Activated B cell treated with CpG ODN at 0.5 μM for 24 hours (primary cell): ENCODE data around the gene DRAM1. TPM values are rescaled to one million over a fixed set of nuclear protein-coding genes. Genes with fewer than 3 reads are reported as not detected.

Experiments used
- ATAC-seq: fragments of 200-7000 bp; cut with Tn5 transposase; one replicate; pipeline ENCODE4 v1.10.0; 2021; ENCODE audit warnings: low read depth, mild to moderate bottlenecking, moderate library complexity
- CTCF ChIA-PET: fragments of 350-600 bp; sonication (Branson Sonifier 250); formaldehyde crosslinking; loops from one replicate; lab custom pipeline; 2021; ENCODE audit warnings: antibody characterized with exemption; lab: Charles Lee
- POLR2A ChIA-PET: fragments of 350-600 bp; sonication (Branson Sonifier 250); formaldehyde crosslinking; loops from one replicate; lab custom pipeline; 2021; ENCODE audit warnings: antibody characterized with exemption; lab: Charles Lee
- DNase-seq: peaks from one replicate; pipeline ENCODE4 v3.0.0; 2022
- H3K27ac Mint-ChIP-seq: one replicate; pipeline ENCODE4 v1.8.0; 2020; ENCODE audit warnings: mixed read lengths
- H3K27me3 Mint-ChIP-seq: one replicate; pipeline ENCODE4 v1.8.0; 2021; ENCODE audit warnings: mixed read lengths
- H3K36me3 Mint-ChIP-seq: one replicate; pipeline ENCODE4 v1.8.0; 2021; ENCODE audit warnings: low read depth, mixed read lengths
- H3K4me1 Mint-ChIP-seq: one replicate; pipeline ENCODE4 v1.8.0; 2021; ENCODE audit warnings: mixed read lengths
- H3K4me3 Mint-ChIP-seq: one replicate; pipeline ENCODE4 v1.8.0; 2020; ENCODE audit warnings: mild to moderate bottlenecking, mixed read lengths
- H3K9me3 Mint-ChIP-seq: one replicate; pipeline ENCODE4 v1.8.0; 2020; ENCODE audit warnings: mixed read lengths
- intact Hi-C: fragments of 100-400 bp; cut with micrococcal nuclease; formaldehyde crosslinking; loops from one replicate; pipeline ENCODE4 v1.15.1; 2024
- total RNA-seq: library from RNA; stranded (reverse); gene quantifications from 2 replicates; pipeline ENCODE4 v1.2.3, GENCODE V29; 2022
- TF ChIP-seq, protein P1 (sequence below): fragments of 200-600 bp; IDR thresholded peaks from one replicate; pipeline ENCODE4 v1.8.0; 2022; ENCODE audit warnings: antibody characterized with exemption, mild to moderate bottlenecking

The DRAM1 gene
- total RNA-seq, 1 donor from 2014 or later = 11.5 TPM

DNA sequence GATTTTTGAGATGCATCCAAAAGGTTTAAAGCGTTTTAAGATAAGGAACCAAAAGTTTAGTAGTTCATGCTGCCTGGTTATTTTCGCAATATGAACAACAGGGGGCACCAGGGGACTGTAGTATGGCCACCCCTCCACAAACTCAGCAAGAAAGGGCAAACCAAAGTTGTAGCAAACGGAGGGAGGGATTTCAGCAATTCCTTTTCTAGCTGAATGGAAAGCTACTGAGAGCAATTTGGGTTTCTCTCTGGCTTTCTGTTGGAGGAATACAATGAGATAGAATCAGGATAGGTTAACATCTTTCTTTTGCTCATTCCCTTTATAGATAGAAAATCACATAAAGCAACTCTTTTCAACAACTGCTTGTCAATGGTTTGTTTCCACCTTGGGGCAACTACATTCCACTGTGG is 62.5 kb downstream of the DRAM1 start:
- intact Hi-C loops = loop anchor here (1.0 to 10.0 kb wide), 10 partner anchors 168 to 1502 kb away; partner anchors contain the start of genes NUP37 and PARPBP
- TF ChIP-seq, protein P1, sequence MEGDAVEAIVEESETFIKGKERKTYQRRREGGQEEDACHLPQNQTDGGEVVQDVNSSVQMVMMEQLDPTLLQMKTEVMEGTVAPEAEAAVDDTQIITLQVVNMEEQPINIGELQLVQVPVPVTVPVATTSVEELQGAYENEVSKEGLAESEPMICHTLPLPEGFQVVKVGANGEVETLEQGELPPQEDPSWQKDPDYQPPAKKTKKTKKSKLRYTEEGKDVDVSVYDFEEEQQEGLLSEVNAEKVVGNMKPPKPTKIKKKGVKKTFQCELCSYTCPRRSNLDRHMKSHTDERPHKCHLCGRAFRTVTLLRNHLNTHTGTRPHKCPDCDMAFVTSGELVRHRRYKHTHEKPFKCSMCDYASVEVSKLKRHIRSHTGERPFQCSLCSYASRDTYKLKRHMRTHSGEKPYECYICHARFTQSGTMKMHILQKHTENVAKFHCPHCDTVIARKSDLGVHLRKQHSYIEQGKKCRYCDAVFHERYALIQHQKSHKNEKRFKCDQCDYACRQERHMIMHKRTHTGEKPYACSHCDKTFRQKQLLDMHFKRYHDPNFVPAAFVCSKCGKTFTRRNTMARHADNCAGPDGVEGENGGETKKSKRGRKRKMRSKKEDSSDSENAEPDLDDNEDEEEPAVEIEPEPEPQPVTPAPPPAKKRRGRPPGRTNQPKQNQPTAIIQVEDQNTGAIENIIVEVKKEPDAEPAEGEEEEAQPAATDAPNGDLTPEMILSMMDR = peak; percentile 21
- Mint-ChIP-seq H3K9me3 (no peaks in the 10 kb centered on the region), H3K27ac (peak overlapping the region; percentile 74), H3K4me3 (peak overlapping the region; percentile 13), H3K4me1 (peaks cover 62% of the 10 kb centered on the region), H3K36me3 (peaks cover under 1% of the 10 kb centered on the region), H3K27me3 (no peaks in the 10 kb centered on the region)
- ChIA-PET POLR2A (interaction anchor here (0.6 to 1.3 kb wide), 4 partner anchors 8 to 800 kb away, joined by 3 read pairs; partner anchors contain the start of gene DRAM1), CTCF (interaction anchor here (0.6 to 6.7 kb wide), 15 partner anchors 8 to 871 kb away, joined by 3 to 45 read pairs (median 5); no protein-coding TSS in a partner anchor)
- ATAC-seq (peak; percentile 45), DNase-seq (no peak)

DNA sequence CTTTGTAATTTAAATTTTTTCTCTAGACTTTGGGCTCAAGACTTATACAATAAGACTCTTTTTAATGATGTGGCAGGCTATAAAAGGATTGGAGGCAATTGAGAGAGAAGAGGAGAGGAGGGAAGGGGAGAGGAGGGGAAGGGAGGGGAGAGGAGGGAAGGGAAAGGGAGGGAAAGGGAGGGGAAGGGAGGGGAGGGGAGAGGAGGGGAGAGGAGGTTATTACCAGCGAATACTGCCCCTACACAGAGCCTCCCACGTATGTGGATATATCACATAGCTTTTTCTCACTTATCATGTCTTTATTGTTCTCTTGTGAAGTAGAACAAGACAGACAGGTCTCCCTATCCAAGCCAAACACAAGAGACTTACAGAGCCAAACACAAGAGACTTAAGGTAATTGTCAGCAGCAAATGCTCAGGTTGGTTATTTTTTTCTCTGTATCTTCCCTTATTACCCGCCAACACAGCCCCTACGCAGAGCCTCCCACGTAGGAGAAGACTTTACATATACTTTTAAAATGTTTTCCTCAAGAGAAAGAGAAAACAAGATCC is 63.1 kb downstream of the DRAM1 start:
- no peak overlapping the region for H3K4me3 Mint-ChIP-seq
- peak overlapping the region; percentile 74 for H3K27ac Mint-ChIP-seq
- no peaks in the 10 kb centered on the region for H3K9me3 Mint-ChIP-seq
- no peak for DNase-seq
- H3K27me3 Mint-ChIP-seq = no peaks in the 10 kb centered on the region
- H3K36me3 Mint-ChIP-seq = peaks cover 4% of the 10 kb centered on the region
- intact Hi-C loops = loop anchor here (1.0 to 2.0 kb wide), 3 partner anchors 180 to 829 kb away; partner anchors contain the start of genes NUP37 and PARPBP
- ChIA-PET POLR2A (interaction anchor here (0.6 to 1.3 kb wide), 4 partner anchors 9 to 800 kb away, joined by 3 read pairs; partner anchors contain the start of gene DRAM1), CTCF (interaction anchor here (0.6 to 6.7 kb wide), 13 partner anchors 9 to 871 kb away, joined by 3 to 45 read pairs (median 5); no protein-coding TSS in a partner anchor)
- TF ChIP-seq, protein P1 = no peak
- ATAC-seq = no peak
- H3K4me1 Mint-ChIP-seq = peaks cover 56% of the 10 kb centered on the region

DNA sequence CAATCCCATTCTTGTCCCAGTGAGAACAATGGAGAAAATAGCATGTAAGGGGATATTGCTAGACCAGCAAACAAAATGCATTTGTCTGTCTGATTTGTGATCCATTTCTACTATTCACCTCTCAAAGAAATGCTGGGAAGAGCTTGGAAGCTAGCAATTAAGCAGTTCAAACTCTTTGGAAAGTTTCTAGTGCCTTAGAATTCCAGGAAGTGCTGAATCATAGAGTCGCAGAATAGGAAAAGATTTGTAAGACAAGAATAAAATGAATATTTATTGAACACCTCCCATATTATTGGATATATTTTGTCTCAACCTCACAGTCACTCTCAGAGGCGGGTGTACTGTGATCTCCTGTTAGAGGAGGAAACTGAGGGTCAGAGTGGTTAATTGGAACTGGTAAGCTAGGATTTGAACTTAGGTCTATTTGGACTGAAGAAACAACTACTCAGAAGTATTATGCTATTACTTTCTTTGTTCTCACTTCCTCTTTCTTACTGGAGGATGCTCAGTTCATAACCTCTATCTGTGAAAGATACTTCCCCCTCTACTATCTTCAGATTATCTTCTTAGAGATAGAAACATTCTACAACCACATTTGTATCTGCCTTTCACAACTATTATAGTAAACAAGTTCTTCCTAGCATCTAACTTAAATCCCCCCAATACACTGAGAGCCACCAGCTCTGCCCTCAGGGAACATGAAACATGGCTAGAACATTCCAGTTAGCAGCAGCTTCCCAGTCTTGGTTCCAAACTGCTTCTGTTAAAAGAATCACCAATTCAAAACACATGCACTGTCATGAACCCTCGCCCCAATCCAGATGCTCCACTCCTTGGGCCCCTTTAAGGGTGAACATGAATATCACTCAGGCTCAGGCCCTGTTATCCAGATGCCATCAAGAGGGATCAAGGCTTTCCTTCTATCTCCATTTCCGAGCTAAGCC is 64.2 kb downstream of the DRAM1 start:
- peak overlapping the region; percentile 81 for H3K27ac Mint-ChIP-seq
- POLR2A ChIA-PET = interaction anchor here (0.5 to 1.8 kb wide), 5 partner anchors 10 to 120 kb away, joined by 3 to 7 read pairs (median 6); partner anchors contain the start of gene WASHC3
- peaks cover 4% of the 10 kb centered on the region for H3K36me3 Mint-ChIP-seq
- ATAC-seq (peak; percentile 92), DNase-seq (no peak)
- intact Hi-C loops = loop anchor here (1.0 to 2.0 kb wide), 2 partner anchors 69 to 179 kb away; partner anchors contain the start of genes NUP37 and PARPBP
- CTCF ChIA-PET = interaction anchor here (0.7 to 6.7 kb wide), 9 partner anchors 18 to 826 kb away, joined by 3 to 45 read pairs (median 5); no protein-coding TSS in a partner anchor
- H3K27me3 Mint-ChIP-seq = no peaks in the 10 kb centered on the region
- peaks cover 45% of the 10 kb centered on the region for H3K4me1 Mint-ChIP-seq
- peak overlapping the region; percentile 33 for H3K4me3 Mint-ChIP-seq
- H3K9me3 Mint-ChIP-seq = no peaks in the 10 kb centered on the region
- TF ChIP-seq, protein P1 = no peak

DNA sequence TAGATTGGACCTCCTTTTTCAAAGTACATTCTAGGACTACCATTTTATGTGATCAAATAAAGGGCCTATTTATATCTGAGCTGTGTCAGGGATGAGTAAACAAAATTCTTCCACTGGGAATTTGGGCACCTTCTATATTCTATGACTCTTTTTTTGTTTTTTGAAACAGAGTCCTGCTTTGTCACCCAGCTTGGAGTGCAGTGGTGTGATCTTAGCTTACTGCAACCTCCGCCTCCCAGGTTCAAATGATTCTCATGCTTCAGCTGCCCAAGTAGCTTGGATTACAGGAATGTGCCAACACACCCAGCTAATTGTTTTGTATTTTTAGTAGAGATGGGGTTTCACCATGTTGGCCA is 64.8 kb downstream of the DRAM1 start:
- peaks cover 4% of the 10 kb centered on the region for H3K36me3 Mint-ChIP-seq
- H3K4me3 Mint-ChIP-seq = no peak overlapping the region
- ATAC-seq = no peak
- H3K4me1 Mint-ChIP-seq = peaks cover 38% of the 10 kb centered on the region
- DNase-seq = no peak
- CTCF ChIA-PET = interaction anchor here (0.8 to 6.7 kb wide), 5 partner anchors 23 to 760 kb away, joined by 3 to 45 read pairs (median 23); no protein-coding TSS in a partner anchor
- no peaks in the 10 kb centered on the region for H3K9me3 Mint-ChIP-seq
- peak overlapping the region; percentile 81 for H3K27ac Mint-ChIP-seq
- TF ChIP-seq, protein P1 = no peak
- intact Hi-C loops = no loop called here
- no peaks in the 10 kb centered on the region for H3K27me3 Mint-ChIP-seq
- POLR2A ChIA-PET = interaction anchor here (1.5 to 1.8 kb wide), 2 partner anchors 13 to 120 kb away, joined by 4 to 7 read pairs; partner anchors contain the start of gene WASHC3
